CD4-positive, CD25-positive, alpha-beta regulatory T cell (primary cell): ENCODE results near the gene TTC28. TPM values are rescaled to one million over a fixed set of nuclear protein-coding genes. Genes with fewer than 3 reads are reported as not detected.
A peak's percentile ranks its signal among the peaks of the same experiment; 100 is the strongest.

ENCODE experiments used
- ATAC-seq, 2 donors: fragments of 150-1000 bp; cut with Tn5 transposase; one replicate each; pipeline ENCODE4 v1.10.0; 2021; ENCODE audit warnings: low read depth in 2 of 2, moderate number of reproducible peaks in 2 of 2, moderate library complexity in 1 of 2
- DNase-seq, 3 donors: peaks; one replicate each; pipeline versions ENCODE4 v3.0.0 to v3.0.0-alpha.2; 2012 to 2022; ENCODE audit warnings: mixed read lengths in 1 of 3
- H3K27ac ChIP-seq: one replicate; pipeline ENCODE4 v1.7.0; 2013; ENCODE audit warnings: mild to moderate bottlenecking, low read length; ENCODE audit not compliant: insufficient read depth, poor library complexity, severe bottlenecking
- H3K27me3 ChIP-seq: one replicate; pipeline ENCODE4 v1.7.0; 2013; ENCODE audit warnings: low read length; ENCODE audit not compliant: control insufficient read depth, insufficient read depth
- H3K36me3 ChIP-seq: one replicate; pipeline ENCODE4 v1.7.0; 2013; ENCODE audit warnings: mild to moderate bottlenecking, low read length, moderate library complexity; ENCODE audit not compliant: control insufficient read depth, insufficient read depth
- H3K4me1 ChIP-seq: 2 replicates; pipeline ENCODE4 v1.7.0; 2013; ENCODE audit warnings: mild to moderate bottlenecking, low read length; ENCODE audit not compliant: insufficient read depth, control insufficient read depth, poor library complexity, severe bottlenecking
- H3K4me3 ChIP-seq: one replicate; pipeline ENCODE4 v1.7.0; 2013; ENCODE audit warnings: low read depth, mild to moderate bottlenecking, low read length, moderate library complexity
- H3K9me3 ChIP-seq, 2 experiments: 1 replicate in 1 of 2; 2 replicates in 1 of 2; pipeline ENCODE4 v1.7.0; 2013; ENCODE audit warnings: low read length in 2 of 2, mild to moderate bottlenecking in 1 of 2, moderate library complexity in 1 of 2; ENCODE audit not compliant: control insufficient read depth in 2 of 2
- H3K27ac Mint-ChIP-seq, 3 donors: one replicate each; pipeline ENCODE4 v1.8.0; 2020 to 2022; ENCODE audit warnings: mild to moderate bottlenecking in 3 of 3, mixed read lengths in 3 of 3, moderate library complexity in 2 of 3
- H3K27me3 Mint-ChIP-seq: one replicate; pipeline ENCODE4 v1.8.0; 2022; ENCODE audit warnings: mild to moderate bottlenecking, mixed read lengths
- H3K36me3 Mint-ChIP-seq: one replicate; pipeline ENCODE4 v1.8.0; 2020; ENCODE audit warnings: mixed read lengths
- H3K4me1 Mint-ChIP-seq, 4 donors: one replicate each; pipeline ENCODE4 v1.8.0; 2020 to 2022; ENCODE audit warnings: mixed read lengths in 4 of 4, mild to moderate bottlenecking in 1 of 4
- H3K4me3 Mint-ChIP-seq, 4 donors: one replicate each; pipeline ENCODE4 v1.8.0; 2020 to 2022; ENCODE audit warnings: mild to moderate bottlenecking in 4 of 4, mixed read lengths in 4 of 4, moderate library complexity in 3 of 4
- H3K9me3 Mint-ChIP-seq, 7 donors: one replicate each; pipeline ENCODE4 v1.8.0; 2020 to 2022; ENCODE audit warnings: mixed read lengths in 7 of 7, mild to moderate bottlenecking in 3 of 7, moderate library complexity in 2 of 7
- polyA plus RNA-seq, 4 donors: library from polyadenylated mRNA; unstranded; fragments of 300-500 nt; fragmentation: Illumina TruSeq; gene quantifications; one replicate each; pipeline ENCODE4 v1.2.3, GENCODE V29; 2021
- total RNA-seq: library from RNA; stranded (reverse); gene quantifications from one replicate; pipeline ENCODE4 v1.2.3, GENCODE V29; 2022

The TTC28 gene
- total and polyA plus RNA-seq, 5 donors from 2014 or later, result 0.02 to 2.7 (median 0.28) TPM; not detected in 1

- Histone ChIP-seq H3K36me3 (no peaks in the 10 kb centered on the region), H3K9me3 (no peaks in the 10 kb centered on the region), H3K27me3 (peaks cover 14% of the 10 kb centered on the region), H3K4me1 (no peaks in the 10 kb centered on the region), H3K4me3 (no peak overlapping the region), H3K27ac (no peak overlapping the region)
- H3K27me3 Mint-ChIP-seq, result peaks cover 53% of the 10 kb centered on the region
- no peaks in the 10 kb centered on the region for H3K36me3 Mint-ChIP-seq
- no peak for ATAC-seq
- no peak overlapping the region for H3K27ac Mint-ChIP-seq
- H3K4me1 Mint-ChIP-seq, result no peaks in the 10 kb centered on the region
- H3K4me3 Mint-ChIP-seq, result no peak overlapping the region
- no peaks in the 10 kb centered on the region for H3K9me3 Mint-ChIP-seq
- peak in 2 of 3 donors; percentile 62 to 63 for DNase-seq
Observed at GRCh38 chr22:28600546-28601143, 79.0 kb downstream of the TTC28 start.

- Mint-ChIP-seq H3K9me3 (no peaks in the 10 kb centered on the region), H3K27me3 (peaks cover 51% of the 10 kb centered on the region), H3K36me3 (no peaks in the 10 kb centered on the region), H3K4me1 (no peaks in the 10 kb centered on the region), H3K4me3 (no peak overlapping the region), H3K27ac (no peak overlapping the region)
- H3K27me3 ChIP-seq, result peaks cover 14% of the 10 kb centered on the region
- no peaks in the 10 kb centered on the region for H3K36me3 ChIP-seq
- DNase-seq (no peak), ATAC-seq (no peak)
- H3K4me1 ChIP-seq, result no peaks in the 10 kb centered on the region
- H3K4me3 ChIP-seq, result no peak overlapping the region
- no peak overlapping the region for H3K27ac ChIP-seq
- no peaks in the 10 kb centered on the region for H3K9me3 ChIP-seq
Observed at GRCh38 chr22:28599693-28600092, 79.9 kb downstream of the TTC28 start.

GRCh38 chr22:28597665-28598064 is 82.0 kb downstream of the TTC28 start:
- ATAC-seq (no peak), DNase-seq (no peak)
- H3K4me1 Mint-ChIP-seq, result no peaks in the 10 kb centered on the region
- H3K27me3 Mint-ChIP-seq, result peaks cover 51% of the 10 kb centered on the region
- Histone ChIP-seq H3K4me3 (no peak overlapping the region), H3K27ac (no peak overlapping the region), H3K27me3 (peaks cover 17% of the 10 kb centered on the region), H3K9me3 (no peaks in the 10 kb centered on the region), H3K36me3 (no peaks in the 10 kb centered on the region), H3K4me1 (no peaks in the 10 kb centered on the region)
- H3K36me3 Mint-ChIP-seq, result no peaks in the 10 kb centered on the region
- no peak overlapping the region for H3K4me3 Mint-ChIP-seq
- H3K27ac Mint-ChIP-seq, result no peak overlapping the region
- H3K9me3 Mint-ChIP-seq, result peaks cover 0 to under 1% (median 0%) of the 10 kb centered on the region in 7 donors

GRCh38 chr22:28594797-28595462 is 84.7 kb downstream of the TTC28 start:
- H3K9me3 ChIP-seq, result no peaks in the 10 kb centered on the region
- H3K27me3 Mint-ChIP-seq, result peaks cover 47% of the 10 kb centered on the region
- no peaks in the 10 kb centered on the region for H3K36me3 ChIP-seq
- no peaks in the 10 kb centered on the region for H3K36me3 Mint-ChIP-seq
- ATAC-seq (peak; percentile 53 to 55), DNase-seq (peak in 2 of 3 donors; percentile 31 to 47)
- H3K4me1 Mint-ChIP-seq, result no peaks in the 10 kb centered on the region
- H3K9me3 Mint-ChIP-seq, result peaks cover 0 to 1% (median 0%) of the 10 kb centered on the region in 7 donors
- H3K4me3 ChIP-seq, result no peak overlapping the region
- H3K27ac Mint-ChIP-seq, result no peak overlapping the region
- peaks cover 7% of the 10 kb centered on the region for H3K27me3 ChIP-seq
- no peak overlapping the region for H3K27ac ChIP-seq
- no peaks in the 10 kb centered on the region for H3K4me1 ChIP-seq
- no peak overlapping the region for H3K4me3 Mint-ChIP-seq

GRCh38 chr22:28594076-28594796 is 85.4 kb downstream of the TTC28 start:
- no peaks in the 10 kb centered on the region for H3K9me3 ChIP-seq
- H3K36me3 ChIP-seq, result no peaks in the 10 kb centered on the region
- no peaks in the 10 kb centered on the region for H3K36me3 Mint-ChIP-seq
- peaks cover 0 to 1% (median 0%) of the 10 kb centered on the region in 7 donors for H3K9me3 Mint-ChIP-seq
- ATAC-seq, result no peak
- no peak overlapping the region for H3K27ac ChIP-seq
- H3K4me3 Mint-ChIP-seq, result no peak overlapping the region
- H3K4me3 ChIP-seq, result no peak overlapping the region
- H3K4me1 ChIP-seq, result no peaks in the 10 kb centered on the region
- H3K27me3 Mint-ChIP-seq, result peaks cover 48% of the 10 kb centered on the region
- H3K27me3 ChIP-seq, result peaks cover 7% of the 10 kb centered on the region
- DNase-seq, result no peak
- no peaks in the 10 kb centered on the region for H3K4me1 Mint-ChIP-seq
- no peak overlapping the region for H3K27ac Mint-ChIP-seq

GRCh38 chr22:28593299-28593698 is 86.3 kb downstream of the TTC28 start:
- Histone ChIP-seq H3K9me3 (no peaks in the 10 kb centered on the region), H3K27me3 (peaks cover 7% of the 10 kb centered on the region), H3K36me3 (no peaks in the 10 kb centered on the region), H3K27ac (no peak overlapping the region), H3K4me3 (no peak overlapping the region), H3K4me1 (no peaks in the 10 kb centered on the region)
- no peak overlapping the region for H3K27ac Mint-ChIP-seq
- H3K4me3 Mint-ChIP-seq, result no peak overlapping the region
- no peaks in the 10 kb centered on the region for H3K36me3 Mint-ChIP-seq
- DNase-seq, result no peak
- no peaks in the 10 kb centered on the region for H3K4me1 Mint-ChIP-seq
- no peak for ATAC-seq
- peaks cover 0 to 1% (median 0%) of the 10 kb centered on the region in 7 donors for H3K9me3 Mint-ChIP-seq
- peaks cover 53% of the 10 kb centered on the region for H3K27me3 Mint-ChIP-seq

GRCh38 chr22:28589102-28589750 is 90.4 kb downstream of the TTC28 start:
- Mint-ChIP-seq H3K27me3 (peaks cover 39% of the 10 kb centered on the region), H3K9me3 (peaks cover 0 to 1% (median 0%) of the 10 kb centered on the region in 7 donors), H3K27ac (no peak overlapping the region), H3K4me1 (no peaks in the 10 kb centered on the region), H3K4me3 (no peak overlapping the region), H3K36me3 (no peaks in the 10 kb centered on the region)
- no peaks in the 10 kb centered on the region for H3K36me3 ChIP-seq
- ATAC-seq, result no peak
- no peaks in the 10 kb centered on the region for H3K4me1 ChIP-seq
- no peak overlapping the region for H3K27ac ChIP-seq
- no peaks in the 10 kb centered on the region for H3K9me3 ChIP-seq
- no peak for DNase-seq
- peaks cover 3% of the 10 kb centered on the region for H3K27me3 ChIP-seq
- no peak overlapping the region for H3K4me3 ChIP-seq
